M059J (cell line): ENCODE measurements around the gene MAVS. TPM values are rescaled to one million over a fixed set of nuclear protein-coding genes. Genes with fewer than 3 reads are reported as not detected.
A peak's percentile ranks its signal among the peaks of the same experiment; 100 is the strongest.

Source experiments
- DNase-seq: peaks from one replicate; pipeline ENCODE4 v3.0.0-alpha.2; 2012; ENCODE audit warnings: low read depth
- total RNA-seq: library from RNA; depleted of rRNA; stranded (reverse); fragments of >200 nt; shearing (Covaris generic); gene quantifications from 2 replicates; pipeline ENCODE4 v1.2.3, GENCODE V29; 2014; rRNA removed

The MAVS gene
- total RNA-seq = 20.8 and 39.5 TPM in 2 replicates

- peak; percentile 88 for DNase-seq
Measured at GRCh38 chr20:3846740-3847428, at the start of gene MAVS. MAVS (plus strand) TSS chr20:3846834; CDS start chr20:3854625, 7,791 bp downstream.

GRCh38 chr20:3797226-3797545, 49.4 kb upstream of the MAVS start:
- no peak for DNase-seq

DNA sequence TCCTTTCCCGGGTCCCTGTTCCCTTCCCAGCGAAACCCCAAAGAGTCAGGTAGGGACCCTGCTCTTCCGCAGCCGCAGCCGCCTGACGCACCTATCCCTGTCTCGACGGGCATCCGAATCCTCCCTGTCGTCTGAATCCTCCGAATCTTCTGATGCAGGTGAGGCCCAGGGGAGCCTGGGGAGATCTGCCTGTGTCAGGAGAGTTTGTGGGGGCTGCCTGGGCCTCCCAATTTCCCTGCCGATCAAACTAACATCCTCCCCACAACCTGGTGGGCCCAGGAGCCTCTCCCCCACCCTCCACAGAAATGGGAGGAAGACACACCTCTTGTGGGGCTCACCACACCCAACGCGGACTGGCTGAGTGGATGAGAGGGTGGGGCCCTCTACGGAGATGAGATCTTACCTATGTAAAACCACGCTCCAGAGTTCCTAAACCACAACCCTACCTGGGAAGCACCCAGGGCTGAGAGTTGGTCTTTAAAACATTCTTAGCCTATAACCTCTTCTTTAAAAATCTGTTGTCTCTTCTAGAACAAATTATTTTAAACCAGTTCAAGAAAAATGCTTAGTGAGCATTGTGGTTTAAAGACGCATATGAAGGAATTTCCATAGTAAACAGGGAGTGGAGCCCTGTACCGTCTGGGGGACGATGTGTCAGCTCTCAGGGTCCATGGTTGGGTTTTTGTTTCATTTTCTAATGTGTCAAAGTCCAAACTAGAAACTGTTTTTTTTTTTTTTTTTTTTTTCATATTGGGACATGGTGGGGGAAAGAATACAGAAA, 48.9 kb upstream of the MAVS start:
- DNase-seq = peak; percentile 62

DNA sequence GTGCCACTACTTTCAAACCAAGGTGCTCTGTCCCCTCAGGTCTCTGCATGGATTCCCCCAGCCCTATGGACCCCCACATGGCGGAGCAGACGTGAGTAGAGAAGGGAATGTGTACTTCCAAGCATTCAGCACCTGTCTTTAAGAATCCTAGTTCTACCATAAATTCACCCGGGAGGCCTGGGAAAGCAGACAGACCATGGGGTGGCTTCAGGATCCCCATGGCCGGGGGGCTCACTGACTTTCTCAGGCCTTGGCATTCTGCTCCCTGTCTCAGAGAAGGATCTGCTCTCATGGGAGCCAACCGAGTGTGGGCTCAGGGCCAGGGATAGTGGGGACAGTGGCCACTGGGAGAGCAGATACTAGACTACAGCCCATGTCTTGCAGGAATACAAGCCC, 48.3 kb upstream of the MAVS start:
- DNase-seq = no peak

GRCh38 chr20:3798908-3799248, 47.8 kb upstream of the MAVS start:
- DNase-seq = no peak

DNA sequence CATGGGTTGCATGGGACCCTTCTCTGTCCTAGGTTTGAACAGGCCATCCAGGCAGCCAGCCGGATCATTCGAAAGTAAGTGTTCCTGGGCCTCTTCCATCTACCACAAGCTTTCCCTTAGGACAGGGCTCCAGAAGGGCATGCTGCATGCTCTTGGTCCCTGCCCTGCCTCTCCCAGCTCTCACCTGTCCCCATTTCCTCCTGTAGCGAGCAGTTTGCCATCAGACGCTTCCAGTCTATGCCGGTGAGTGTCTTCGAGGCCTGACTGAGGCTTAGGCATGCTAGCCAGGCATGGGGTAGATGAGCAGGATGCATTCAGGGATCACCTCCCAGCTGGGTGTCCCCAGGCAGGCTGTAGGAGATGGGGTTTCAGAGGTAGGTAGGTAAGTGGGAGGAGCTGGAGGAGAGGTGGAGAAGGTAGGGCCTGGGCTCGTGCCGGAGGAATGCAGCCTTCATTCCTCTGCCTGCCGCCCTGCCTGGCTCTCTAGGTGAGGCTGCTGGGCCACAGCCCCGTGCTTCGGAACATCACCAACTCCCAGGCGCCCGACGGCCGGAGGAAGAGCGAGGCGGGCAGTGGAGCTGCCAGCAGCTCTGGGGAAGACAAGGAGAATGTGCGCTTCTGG, 46.3 kb upstream of the MAVS start:
- no peak for DNase-seq

DNA sequence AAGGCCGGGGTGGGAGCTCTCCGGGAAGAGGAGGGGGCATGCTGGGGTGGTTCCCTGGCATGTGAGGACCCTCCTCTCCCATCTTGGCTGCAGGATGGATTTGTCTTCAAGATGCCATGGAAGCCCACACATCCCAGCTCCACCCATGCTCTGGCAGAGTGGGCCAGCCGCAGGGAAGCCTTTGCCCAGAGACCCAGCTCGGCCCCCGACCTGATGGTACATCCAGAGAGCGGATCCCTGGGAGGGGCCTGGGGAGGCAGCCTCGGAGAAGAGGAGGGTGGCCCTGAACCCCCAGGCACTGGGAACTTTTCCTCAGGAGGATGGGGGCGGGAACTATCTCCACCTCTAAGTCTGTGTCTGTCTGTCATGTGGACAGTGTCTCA, 45.8 kb upstream of the MAVS start:
- DNase-seq = no peak

DNA sequence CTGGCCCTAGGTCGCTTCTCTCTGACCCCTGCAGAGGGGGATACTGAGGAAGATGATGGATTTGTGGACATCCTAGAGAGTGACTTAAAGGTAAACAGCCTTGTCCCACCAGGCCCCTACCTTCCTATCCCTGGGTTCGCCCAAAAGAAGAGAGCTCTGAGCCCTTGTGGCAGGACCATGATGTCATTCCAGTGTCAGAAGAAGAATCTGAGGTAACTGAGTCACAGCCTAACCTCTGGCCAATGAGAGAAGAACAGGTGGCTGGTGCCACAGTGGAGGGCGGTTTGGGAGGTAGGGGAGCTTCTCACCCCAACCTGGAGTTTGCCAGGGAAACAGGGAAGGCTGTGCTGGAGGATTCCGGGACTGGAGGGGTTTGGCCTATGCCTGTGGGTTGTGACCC, 45.3 kb upstream of the MAVS start:
- no peak for DNase-seq

GRCh38 chr20:3801846-3802245, 44.8 kb upstream of the MAVS start:
- no peak for DNase-seq

- DNase-seq = no peak
Measured at GRCh38 chr20:3802524-3803239, 44.0 kb upstream of the MAVS start.

GRCh38 chr20:3803289-3803688, 43.3 kb upstream of the MAVS start:
- no peak for DNase-seq

DNA sequence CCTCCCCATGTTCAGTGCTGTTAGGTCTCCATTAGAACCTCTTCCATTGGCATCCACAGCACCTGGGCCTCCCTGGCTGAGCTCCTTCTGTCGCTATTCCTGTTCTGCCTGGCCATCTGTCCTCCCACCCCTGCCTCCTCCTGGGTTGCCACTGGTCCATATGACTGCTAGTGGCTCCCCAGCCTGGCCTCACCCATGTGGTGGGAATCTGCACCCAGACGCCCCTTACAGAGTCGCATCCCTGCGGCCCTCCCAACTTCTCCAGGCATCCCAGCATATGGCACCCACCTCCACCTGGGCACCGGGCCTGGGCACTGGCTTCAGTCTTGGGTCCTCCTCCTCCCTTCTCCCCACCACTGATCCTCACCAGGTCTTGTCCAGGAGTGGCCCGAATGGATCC, 42.8 kb upstream of the MAVS start:
- DNase-seq = no peak

DNA sequence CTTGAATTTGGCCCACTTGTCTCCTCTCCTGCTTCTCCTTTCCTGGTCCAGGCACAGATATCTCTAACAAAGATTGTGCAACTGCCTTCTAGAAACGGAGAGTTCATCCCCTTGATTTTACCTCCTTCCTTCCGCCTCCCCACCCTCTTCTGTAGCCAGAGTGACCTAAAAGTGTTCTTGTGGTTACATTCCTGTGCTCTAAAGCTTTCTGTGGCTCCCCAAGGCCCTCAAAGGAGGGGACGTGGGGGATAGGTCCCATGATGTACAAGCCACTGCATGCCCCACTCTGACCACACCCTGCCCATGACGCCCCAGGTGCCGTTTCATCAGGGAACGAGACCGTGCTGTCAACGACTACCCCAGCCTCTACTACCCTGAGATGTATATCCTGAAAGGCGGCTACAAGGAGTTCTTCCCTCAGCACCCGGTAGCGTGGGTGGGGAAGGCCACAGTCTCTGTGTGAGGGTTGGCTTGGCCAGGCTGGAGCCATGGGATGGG, 42.3 kb upstream of the MAVS start:
- DNase-seq = no peak

DNA sequence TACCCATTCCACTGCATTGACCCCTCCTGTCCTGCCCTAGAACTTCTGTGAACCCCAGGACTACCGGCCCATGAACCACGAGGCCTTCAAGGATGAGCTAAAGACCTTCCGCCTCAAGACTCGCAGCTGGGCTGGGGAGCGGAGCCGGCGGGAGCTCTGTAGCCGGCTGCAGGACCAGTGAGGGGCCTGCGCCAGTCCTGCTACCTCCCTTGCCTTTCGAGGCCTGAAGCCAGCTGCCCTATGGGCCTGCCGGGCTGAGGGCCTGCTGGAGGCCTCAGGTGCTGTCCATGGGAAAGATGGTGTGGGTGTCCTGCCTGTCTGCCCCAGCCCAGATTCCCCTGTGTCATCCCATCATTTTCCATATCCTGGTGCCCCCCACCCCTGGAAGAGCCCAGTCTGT, 41.9 kb upstream of the MAVS start:
- DNase-seq = no peak

DNA sequence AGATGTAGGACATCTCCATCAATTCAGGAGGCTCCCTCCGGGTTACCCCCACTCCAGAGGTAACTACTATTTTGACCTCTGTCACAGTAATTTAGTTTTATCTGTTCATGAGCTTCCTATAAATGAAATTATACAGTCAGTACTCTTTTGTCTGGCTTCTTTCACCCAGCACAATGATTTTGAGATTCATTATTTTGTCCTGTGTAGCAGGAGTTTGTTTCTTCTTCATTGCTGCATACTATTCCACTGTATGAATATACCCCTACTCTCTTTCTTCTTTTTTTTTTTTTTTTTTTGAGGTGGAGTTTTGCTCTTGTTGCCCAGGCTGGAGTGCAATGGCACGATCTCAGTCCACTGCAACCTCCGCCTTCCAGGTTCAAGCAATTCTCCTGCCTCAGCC, 38.1 kb upstream of the MAVS start:
- DNase-seq = no peak

DNA sequence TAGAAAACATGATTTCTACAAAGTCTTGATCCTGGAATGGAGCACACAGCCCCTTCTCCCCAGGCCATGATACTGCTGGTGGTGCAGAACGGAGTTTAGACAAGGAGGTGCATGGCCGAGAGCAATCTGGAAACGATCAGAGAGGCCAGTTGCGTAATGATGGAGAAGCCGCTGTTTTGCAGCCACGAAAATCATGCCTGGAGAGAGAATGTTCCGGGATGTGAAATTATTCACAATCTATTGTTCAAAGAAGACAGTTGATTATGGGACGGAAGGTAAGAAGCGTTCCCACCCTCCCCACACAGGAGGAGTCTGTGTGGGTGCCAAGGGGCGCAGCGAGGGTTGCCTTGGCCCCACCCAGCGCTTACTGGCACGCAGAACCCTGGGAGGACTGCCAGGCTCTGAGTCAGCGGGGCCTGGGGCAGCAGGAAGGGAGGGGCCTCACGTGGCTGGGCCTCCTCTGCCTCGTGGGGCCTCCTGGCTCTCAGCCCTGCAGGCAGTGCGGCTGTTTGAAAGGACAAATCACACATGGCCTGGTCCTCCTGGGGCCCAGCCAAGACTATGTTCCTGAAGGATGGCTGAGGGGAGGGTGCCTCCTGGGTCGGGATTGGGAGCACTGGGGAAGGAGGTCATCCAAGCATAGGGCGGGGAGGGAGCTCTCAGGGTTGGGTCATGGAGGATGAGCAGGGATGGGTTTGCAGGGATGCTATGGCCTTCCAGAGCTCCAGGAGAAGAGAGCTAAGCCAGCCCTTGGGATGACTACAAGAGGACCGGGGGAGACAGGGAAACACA, 35.0 kb upstream of the MAVS start:
- peak; percentile 99 for DNase-seq

GRCh38 chr20:3812259-3812681, 34.4 kb upstream of the MAVS start:
- DNase-seq = no peak

DNA sequence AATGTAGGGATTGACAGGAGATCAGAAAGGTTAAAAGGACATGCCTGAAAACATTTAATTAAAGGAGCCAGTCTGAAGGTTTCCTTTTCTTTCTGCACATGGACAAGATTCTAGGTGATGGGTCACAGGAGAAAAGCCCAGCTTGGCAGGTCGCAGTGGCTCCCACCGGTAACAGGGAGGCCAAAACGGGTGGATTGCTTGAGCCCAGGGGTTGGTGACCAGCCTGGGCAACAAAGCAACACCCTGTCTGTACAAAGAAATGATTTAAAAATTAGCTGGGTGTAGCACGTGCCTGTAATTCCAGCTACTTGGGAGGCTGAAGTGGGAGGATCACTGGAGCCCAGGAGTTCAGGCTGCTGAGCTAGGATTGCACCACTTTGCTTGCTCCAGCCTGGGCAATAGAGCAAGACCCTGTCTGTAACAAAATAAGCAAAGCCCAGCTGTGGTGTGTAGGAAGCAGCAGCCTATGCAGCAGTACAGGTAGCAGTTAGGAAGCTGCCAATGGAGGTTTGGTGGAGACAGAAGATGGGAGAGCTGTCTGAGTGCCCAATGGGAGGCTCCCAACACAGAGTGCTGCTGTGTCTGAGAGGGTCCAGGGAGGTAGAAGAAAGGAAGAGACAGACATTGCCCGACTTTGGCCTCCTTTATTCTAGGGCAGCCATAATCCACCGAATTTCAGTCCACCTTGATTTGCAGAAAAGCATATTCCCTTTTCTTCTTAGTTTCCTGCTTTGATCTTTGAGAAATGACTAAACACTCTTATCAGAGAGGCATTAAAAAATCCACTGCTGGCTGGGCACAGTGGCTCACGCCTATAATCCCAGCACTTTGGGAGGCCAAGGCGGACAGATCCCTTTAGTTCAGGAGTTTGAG, 33.4 kb upstream of the MAVS start:
- no peak for DNase-seq

DNA sequence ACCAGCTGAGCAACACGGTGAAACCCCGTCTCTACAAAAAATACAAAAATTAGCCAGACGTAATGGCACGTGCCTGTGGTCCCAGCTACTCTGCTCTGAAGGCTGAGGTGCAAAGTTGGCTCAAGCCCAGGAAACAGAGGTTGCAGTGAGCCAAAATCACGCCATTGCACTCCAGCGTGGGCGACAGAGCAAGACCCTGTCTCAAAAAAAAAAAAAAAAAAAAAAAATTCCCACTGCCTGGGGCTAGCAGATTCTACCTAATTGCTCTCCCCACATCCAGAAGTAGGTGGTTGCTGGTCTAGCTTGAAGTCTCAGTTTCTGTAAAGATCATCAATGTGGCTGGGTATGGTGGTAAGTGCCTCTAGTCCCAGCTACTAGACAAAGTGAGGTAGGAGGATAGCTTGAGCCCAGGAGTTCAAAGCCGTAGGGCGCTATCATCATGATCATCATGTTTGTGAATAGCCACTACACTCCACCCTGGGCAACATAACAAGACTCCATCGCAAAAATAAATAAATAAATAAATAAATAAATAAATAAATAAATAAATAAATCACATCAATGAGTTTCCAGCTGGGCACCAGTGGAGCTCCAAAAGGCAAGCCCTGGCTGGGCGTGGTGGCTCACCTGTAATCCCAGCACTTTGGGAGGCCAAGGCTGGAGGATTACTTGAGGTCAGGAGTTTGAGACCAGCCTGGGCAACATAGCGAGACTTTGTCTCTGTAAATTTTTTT, 32.6 kb upstream of the MAVS start:
- DNase-seq = no peak
